SU-DHL-6 (cell line): Measurements from ENCODE around the gene KDM5B.

Experiments used
- H2AFZ ChIP-seq: fragments of 200-600 bp; sonication (generic); 2 replicates; pipeline ENCODE4 v1.6.1; 2014; ENCODE audit warnings: low read depth, mild to moderate bottlenecking, moderate library complexity, mixed read lengths, antibody characterized with exemption, low read length; ENCODE audit not compliant: severe bottlenecking
- H3F3A ChIP-seq: fragments of 200-600 bp; shearing (Covaris generic); 2 replicates; pipeline ENCODE4 v1.6.0; 2016; ENCODE audit warnings: antibody characterized with exemption, mild to moderate bottlenecking; ENCODE audit not compliant: insufficient read depth
- H3K27ac ChIP-seq: fragments of 200-600 bp; sonication (generic); 2 replicates; pipeline ENCODE4 v1.5.1; 2016; ENCODE audit warnings: low read depth, mild to moderate bottlenecking, low read length, moderate library complexity, mixed read lengths
- H3K27me3 ChIP-seq: fragments of 200-600 bp; sonication (generic), shearing (Covaris generic); 2 replicates; pipeline ENCODE4 v1.6.0; 2014; ENCODE audit warnings: mild to moderate bottlenecking, low read length
- H3K36me3 ChIP-seq: fragments of 200-600 bp; sonication (generic); 2 replicates; pipeline ENCODE4 v1.6.1; 2014; ENCODE audit warnings: mild to moderate bottlenecking, low read length, mixed read lengths
- H3K4me2 ChIP-seq: fragments of 300-600, 200-600 bp; shearing (Covaris generic), sonication (generic); 2 replicates; pipeline ENCODE4 v1.6.0; 2014; ENCODE audit warnings: low read length, low read depth, mild to moderate bottlenecking; ENCODE audit not compliant: poor library complexity, severe bottlenecking
- H3K4me3 ChIP-seq: fragments of 200-600 bp; sonication (generic); 2 replicates; pipeline ENCODE4 v1.5.1; 2014; ENCODE audit warnings: antibody characterized with exemption, low read length, mild to moderate bottlenecking, mixed read lengths; ENCODE audit not compliant: insufficient read depth, poor library complexity, severe bottlenecking
- H3K79me2 ChIP-seq: fragments of 200-600 bp; sonication (generic); 2 replicates; pipeline ENCODE4 v1.6.1; 2014; ENCODE audit warnings: mild to moderate bottlenecking, low read length, moderate library complexity; ENCODE audit not compliant: insufficient read depth
- H3K9ac ChIP-seq: fragments of 200-600 bp; sonication (generic); 2 replicates; pipeline ENCODE4 v1.7.0; 2014; ENCODE audit warnings: mild to moderate bottlenecking, low read length
- H3K9me2 ChIP-seq: fragments of 200-600 bp; sonication (generic); replicated peaks from 2 replicates; pipeline ENCODE4 v1.6.1; 2014; ENCODE audit warnings: low read length; ENCODE audit not compliant: insufficient read depth
- H3K9me3 ChIP-seq: fragments of 200-600 bp; sonication (generic); 2 replicates; pipeline ENCODE4 v1.6.1; 2014; ENCODE audit warnings: low read length, mixed read lengths; ENCODE audit not compliant: insufficient read depth
- H4K20me1 ChIP-seq: fragments of 200-600 bp; sonication (generic); 2 replicates; pipeline ENCODE4 v1.6.1; 2014; ENCODE audit warnings: low read depth, mild to moderate bottlenecking, antibody characterized with exemption, low read length, moderate library complexity, mixed read lengths
- CTCF ChIP-seq: fragments of 200-600 bp; sonication (generic); IDR thresholded peaks from one replicate; pipeline ENCODE4 v1.5.1; 2017; ENCODE audit warnings: antibody characterized with exemption, mild to moderate bottlenecking, low read length, moderate library complexity; ENCODE audit not compliant: insufficient read depth, poor library complexity, severe bottlenecking
- EZH2phosphoT487 ChIP-seq: fragments of 200-600 bp; sonication (generic), shearing (Covaris generic); conservative IDR thresholded peaks from 2 replicates; pipeline ENCODE4 v1.6.1; 2018; ENCODE audit warnings: mild to moderate bottlenecking, antibody characterized with exemption, low read length, moderate library complexity, mixed read lengths

The KDM5B gene

GRCh38 chr1:202697038-202697437, 111.2 kb downstream of the KDM5B start:
- TF ChIP-seq EZH2phosphoT487 (no peak), CTCF (no peak)
- H3K9ac ChIP-seq, result no peak overlapping the region
- no peaks in the 10 kb centered on the region for H3K36me3 ChIP-seq
- H4K20me1 ChIP-seq, result no peaks in the 10 kb centered on the region
- H3K9me3 ChIP-seq, result no peaks in the 10 kb centered on the region
- no peak overlapping the region for H3K27ac ChIP-seq
- no peak overlapping the region for H2AFZ ChIP-seq
- H3K4me2 ChIP-seq, result no peak overlapping the region
- H3F3A ChIP-seq, result no peaks in the 10 kb centered on the region
- no peaks in the 10 kb centered on the region for H3K79me2 ChIP-seq
- H3K4me3 ChIP-seq, result no peak overlapping the region
- H3K27me3 ChIP-seq, result 0 out of 2 replicates have a peak, but pooled peaks cover 3% of the 10 kb centered on the region
- no peaks in the 10 kb centered on the region for H3K9me2 ChIP-seq

DNA sequence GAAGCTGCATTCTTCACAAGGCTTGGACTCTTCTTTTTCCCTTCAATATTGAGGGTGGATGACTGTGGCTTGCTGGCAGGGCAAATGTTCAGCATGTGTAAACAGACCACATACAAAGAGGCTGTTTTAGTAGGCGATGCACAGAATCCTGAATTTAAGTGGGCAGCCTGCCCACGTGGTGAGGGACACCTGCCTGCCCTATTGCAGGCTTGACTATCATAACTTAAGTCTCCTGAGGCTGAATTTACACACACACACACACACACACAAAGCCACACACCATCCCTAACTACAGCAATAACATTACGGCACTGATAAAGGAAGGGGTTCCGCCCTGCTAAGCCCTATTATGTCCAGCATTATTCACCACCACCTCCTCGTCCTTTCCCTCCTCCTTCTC, 113.9 kb downstream of the KDM5B start:
- H3K9me2 ChIP-seq, result no peaks in the 10 kb centered on the region
- H3K9ac ChIP-seq, result no peak overlapping the region
- no peak overlapping the region for H3K27ac ChIP-seq
- no peaks in the 10 kb centered on the region for H3K36me3 ChIP-seq
- TF ChIP-seq CTCF, result no peak
- TF ChIP-seq EZH2phosphoT487, result no peak
- no peak overlapping the region for H2AFZ ChIP-seq
- H3K27me3 ChIP-seq, result no peaks in the 10 kb centered on the region
- no peak overlapping the region for H3K4me3 ChIP-seq
- no peaks in the 10 kb centered on the region for H3F3A ChIP-seq
- no peaks in the 10 kb centered on the region for H3K79me2 ChIP-seq
- H4K20me1 ChIP-seq, result no peaks in the 10 kb centered on the region
- H3K9me3 ChIP-seq, result no peaks in the 10 kb centered on the region
- no peak overlapping the region for H3K4me2 ChIP-seq

GRCh38 chr1:202692959-202693555, 115.2 kb downstream of the KDM5B start:
- H3F3A ChIP-seq, result no peaks in the 10 kb centered on the region
- H3K4me2 ChIP-seq, result no peak overlapping the region
- H2AFZ ChIP-seq, result no peak overlapping the region
- no peak overlapping the region for H3K27ac ChIP-seq
- no peaks in the 10 kb centered on the region for H4K20me1 ChIP-seq
- no peaks in the 10 kb centered on the region for H3K36me3 ChIP-seq
- H3K9ac ChIP-seq, result no peak overlapping the region
- no peaks in the 10 kb centered on the region for H3K27me3 ChIP-seq
- no peak overlapping the region for H3K4me3 ChIP-seq
- no peaks in the 10 kb centered on the region for H3K9me2 ChIP-seq
- no peaks in the 10 kb centered on the region for H3K79me2 ChIP-seq
- TF ChIP-seq CTCF, result no peak
- TF ChIP-seq EZH2phosphoT487, result no peak
- no peaks in the 10 kb centered on the region for H3K9me3 ChIP-seq
